H1 (cell line): ENCODE data around the gene GGT5.

Experiments
- ASH2L ChIP-seq: fragments of 200-600, 300-600 bp; sonication (generic); IDR thresholded peaks from one replicate; pipeline ENCODE4 v1.7.1; 2017; ENCODE audit warnings: low read length
- POLR2A ChIP-seq, 2 experiments: IDR thresholded peaks; 1 replicate in 1 of 2; 2 replicates in 1 of 2; pipeline ENCODE4 v1.6.1; 2011; ENCODE audit warnings: low read depth in 2 of 2, low read length in 2 of 2, mild to moderate bottlenecking in 2 of 2; ENCODE audit errors: control extremely low read depth in 1 of 2
- RNF2 ChIP-seq: fragments of 200-900, 300-1000 bp; sonication (generic); IDR thresholded peaks from 2 replicates; pipeline ENCODE4 v1.7.1; 2016; ENCODE audit warnings: borderline replicate concordance, low read depth, mild to moderate bottlenecking, antibody characterized with exemption, low read length; ENCODE audit not compliant: poor library complexity, severe bottlenecking; ENCODE audit errors: missing control alignments
- TF ChIP-seq, protein P1 (sequence below): IDR thresholded peaks from 2 replicates; pipeline ENCODE4 v1.6.1; 2011; ENCODE audit warnings: low read depth, mild to moderate bottlenecking, low read length; ENCODE audit not compliant: insufficient read depth

DNA sequence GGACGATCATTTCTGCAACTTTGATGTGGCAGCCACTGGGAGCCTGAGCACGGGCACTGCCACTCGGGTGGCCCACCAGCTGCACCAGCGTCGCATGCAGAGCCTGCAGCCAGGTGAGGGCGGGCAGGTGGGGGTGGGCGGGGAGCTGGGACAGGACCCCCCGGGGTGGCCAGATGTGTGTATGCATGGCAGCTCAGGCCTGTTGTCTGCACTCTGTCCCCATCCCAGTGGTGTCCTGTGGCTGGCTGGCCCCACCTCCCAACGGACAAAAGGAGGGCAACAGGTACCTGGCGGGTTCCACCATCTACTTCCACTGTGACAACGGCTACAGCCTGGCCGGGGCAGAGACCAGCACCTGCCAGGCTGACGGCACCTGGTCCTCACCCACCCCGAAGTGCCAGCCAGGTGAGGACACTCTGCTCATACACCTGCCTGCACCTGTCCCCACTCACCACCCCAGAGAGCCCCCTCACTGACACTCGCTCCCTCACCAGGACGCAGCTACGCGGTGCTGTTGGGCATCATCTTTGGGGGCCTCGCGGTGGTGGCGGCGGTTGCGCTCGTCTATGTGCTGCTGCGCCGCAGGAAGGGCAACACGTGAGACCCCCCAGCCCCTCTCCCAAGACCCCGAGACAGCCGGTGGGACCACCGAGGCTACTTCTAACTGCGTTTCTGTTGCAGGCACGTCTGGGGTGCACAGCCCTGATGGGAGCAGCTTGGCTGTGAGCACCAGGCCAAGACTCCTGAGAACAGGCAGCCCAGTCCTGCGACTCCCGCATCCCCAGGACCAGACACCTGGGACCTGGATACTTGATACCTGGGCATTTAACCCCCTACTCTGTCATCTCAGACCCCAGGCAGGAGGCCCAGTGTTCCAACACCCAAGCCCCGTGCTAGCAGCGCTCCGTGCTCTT is 56.9 kb downstream of the GGT5 start:
- no peak for TF ChIP-seq RNF2
- TF ChIP-seq, protein P1, sequence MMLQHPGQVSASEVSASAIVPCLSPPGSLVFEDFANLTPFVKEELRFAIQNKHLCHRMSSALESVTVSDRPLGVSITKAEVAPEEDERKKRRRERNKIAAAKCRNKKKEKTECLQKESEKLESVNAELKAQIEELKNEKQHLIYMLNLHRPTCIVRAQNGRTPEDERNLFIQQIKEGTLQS, result no peak
- no peak for TF ChIP-seq POLR2A (IDR thresholded peaks at IDR 0.05; ENCODE audit: control extremely low read depth in 1 of 2, low read depth in 2 of 2, low read length in 2 of 2)
- no peak for TF ChIP-seq ASH2L
